ENCODE measurements around the gene TEFM. TPM values are rescaled to one million over a fixed set of nuclear protein-coding genes. Genes with fewer than 3 reads are reported as not detected.

The TEFM gene
- total and polyA plus RNA-seq, 2 donors (not counting 3 experiments of a cell fraction or from before 2014, with no cell fraction given), result 4.8 to 12.7 TPM

DNA sequence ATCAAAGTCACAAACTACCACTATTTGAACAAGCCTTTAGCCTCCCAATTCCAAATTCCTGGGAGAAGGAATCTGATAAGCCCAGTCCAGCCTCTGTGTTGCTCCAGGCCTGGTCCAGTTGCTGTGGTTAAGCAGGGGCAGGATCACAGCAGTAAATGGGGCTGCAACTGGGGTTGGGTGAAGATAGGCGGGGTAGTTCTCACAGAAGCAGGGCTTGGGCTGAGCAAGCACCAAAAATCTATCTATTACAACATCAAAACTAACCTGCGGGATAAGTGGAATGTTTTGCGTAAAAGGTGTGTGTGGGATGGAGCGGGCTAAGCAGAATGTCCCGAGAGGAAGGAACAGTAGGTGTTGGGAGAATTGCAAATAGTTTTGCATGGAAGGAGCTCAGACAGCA, 41.8 kb upstream of the TEFM start:
- Histone ChIP-seq H3K4me3 (replicated peaks in 1 of 3; ENCODE audit: insufficient read depth in 1 of 3, low read depth in 1 of 3, low read length in 3 of 3) (no peak overlapping the region), H4K20me1 (replicated peaks; ENCODE audit: control insufficient read depth, extremely low read depth, insufficient read depth, low read length) (no peaks in the 10 kb centered on the region), H3K4me2 (ENCODE audit: insufficient read depth, low read length) (no peak overlapping the region), H3K9ac (replicated peaks; ENCODE audit: extremely low read depth, insufficient read depth, low read length) (no peak overlapping the region), H3K27me3 (ENCODE audit: control insufficient read depth in 2 of 2, insufficient read depth in 2 of 2, low read length in 2 of 2) (no peaks in the 10 kb centered on the region), H3K9me1 (replicated peaks; ENCODE audit: control insufficient read depth, extremely low read depth, insufficient read depth, low read length) (no peaks in the 10 kb centered on the region), H3K9me3 (replicated peaks; ENCODE audit: control insufficient read depth, insufficient read depth, low read length) (no peaks in the 10 kb centered on the region), H3K4me1 (ENCODE audit: control insufficient read depth, extremely low read depth, insufficient read depth, low read length) (no peaks in the 10 kb centered on the region), H3K27ac (ENCODE audit: insufficient read depth, low read depth, low read length) (no peak overlapping the region), H2AFZ (ENCODE audit: low read depth, low read length) (no peak overlapping the region), H3K36me3 (ENCODE audit: control insufficient read depth in 2 of 2, extremely low read depth in 1 of 2, insufficient read depth in 2 of 2, low read length in 2 of 2) (no peaks in the 10 kb centered on the region), H3K79me2 (ENCODE audit: control insufficient read depth, insufficient read depth, low read length) (no peaks in the 10 kb centered on the region)
- DNase-seq (ENCODE audit: low read depth, low spot score) (no peak), FAIRE-seq (no peak)
- BruUV-seq (replicated peaks), result no TSS peak
- dilution Hi-C loops (cut with MboI; ENCODE audit: extremely low pct_ligation_motif_present, low sequenced_read_pairs) (no loop called here), intact Hi-C loops (cut with micrococcal nuclease) (no loop called here)
- POLR2A ChIA-PET, result no interaction called here
- CTCF ChIA-PET, result no interaction called here
- TF ChIP-seq, protein P1, sequence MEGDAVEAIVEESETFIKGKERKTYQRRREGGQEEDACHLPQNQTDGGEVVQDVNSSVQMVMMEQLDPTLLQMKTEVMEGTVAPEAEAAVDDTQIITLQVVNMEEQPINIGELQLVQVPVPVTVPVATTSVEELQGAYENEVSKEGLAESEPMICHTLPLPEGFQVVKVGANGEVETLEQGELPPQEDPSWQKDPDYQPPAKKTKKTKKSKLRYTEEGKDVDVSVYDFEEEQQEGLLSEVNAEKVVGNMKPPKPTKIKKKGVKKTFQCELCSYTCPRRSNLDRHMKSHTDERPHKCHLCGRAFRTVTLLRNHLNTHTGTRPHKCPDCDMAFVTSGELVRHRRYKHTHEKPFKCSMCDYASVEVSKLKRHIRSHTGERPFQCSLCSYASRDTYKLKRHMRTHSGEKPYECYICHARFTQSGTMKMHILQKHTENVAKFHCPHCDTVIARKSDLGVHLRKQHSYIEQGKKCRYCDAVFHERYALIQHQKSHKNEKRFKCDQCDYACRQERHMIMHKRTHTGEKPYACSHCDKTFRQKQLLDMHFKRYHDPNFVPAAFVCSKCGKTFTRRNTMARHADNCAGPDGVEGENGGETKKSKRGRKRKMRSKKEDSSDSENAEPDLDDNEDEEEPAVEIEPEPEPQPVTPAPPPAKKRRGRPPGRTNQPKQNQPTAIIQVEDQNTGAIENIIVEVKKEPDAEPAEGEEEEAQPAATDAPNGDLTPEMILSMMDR (IDR thresholded peaks at IDR 0.05; ENCODE audit: extremely low read depth in 1 of 2, insufficient read depth in 1 of 2, low read depth in 1 of 2, low read length in 2 of 2), result no peak
- TF ChIP-seq GATA2 (IDR thresholded peaks at IDR 0.05; ENCODE audit: insufficient read depth, insufficient read length, low read depth, low read length), result no peak
- TF ChIP-seq EZH2 (IDR thresholded peaks at IDR 0.05; ENCODE audit: borderline replicate concordance, low read depth, low read length, severe bottlenecking), result no peak
- no peak for TF ChIP-seq MYC (IDR thresholded peaks at IDR 0.05; ENCODE audit: low read depth, low read length)

- TF ChIP-seq, protein P1 (IDR thresholded peaks at IDR 0.05; ENCODE audit: extremely low read depth in 1 of 2, insufficient read depth in 1 of 2, low read depth in 1 of 2, low read length in 2 of 2), result no peak
- no peak for TF ChIP-seq GATA2 (IDR thresholded peaks at IDR 0.05; ENCODE audit: insufficient read depth, insufficient read length, low read depth, low read length)
- TF ChIP-seq POLR2AphosphoS5 (IDR thresholded peaks at IDR 0.05; ENCODE audit: insufficient read depth, low read depth, low read length), result no peak
- no peak for TF ChIP-seq POLR2A (IDR thresholded peaks at IDR 0.05; ENCODE audit: low read depth, low read length)
- no peak for TF ChIP-seq FOS (IDR thresholded peaks at IDR 0.05; ENCODE audit: borderline replicate concordance, insufficient read depth, low read length)
- TF ChIP-seq, protein P2, sequence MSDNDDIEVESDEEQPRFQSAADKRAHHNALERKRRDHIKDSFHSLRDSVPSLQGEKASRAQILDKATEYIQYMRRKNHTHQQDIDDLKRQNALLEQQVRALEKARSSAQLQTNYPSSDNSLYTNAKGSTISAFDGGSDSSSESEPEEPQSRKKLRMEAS (IDR thresholded peaks at IDR 0.05; ENCODE audit: insufficient read depth, insufficient read length), result no peak
- no peak for TF ChIP-seq MYC (IDR thresholded peaks at IDR 0.05; ENCODE audit: low read depth, low read length)
- no peak for TF ChIP-seq JUN (IDR thresholded peaks at IDR 0.05; ENCODE audit: borderline replicate concordance, insufficient read depth, insufficient read length, low read depth)
- TF ChIP-seq EZH2 (IDR thresholded peaks at IDR 0.05; ENCODE audit: borderline replicate concordance, low read depth, low read length, severe bottlenecking), result no peak
- ChIA-PET CTCF (no interaction called here), POLR2A (no interaction called here)
- no peak overlapping the region for H3K9ac ChIP-seq (replicated peaks; ENCODE audit: extremely low read depth, insufficient read depth, low read length)
- no peaks in the 10 kb centered on the region for H3K79me2 ChIP-seq (ENCODE audit: control insufficient read depth, insufficient read depth, low read length)
- no peaks in the 10 kb centered on the region for H3K9me3 ChIP-seq (replicated peaks; ENCODE audit: control insufficient read depth, insufficient read depth, low read length)
- H3K36me3 ChIP-seq (ENCODE audit: control insufficient read depth in 2 of 2, extremely low read depth in 1 of 2, insufficient read depth in 2 of 2, low read length in 2 of 2), result no peaks in the 10 kb centered on the region
- dilution Hi-C loops (cut with MboI; ENCODE audit: extremely low pct_ligation_motif_present, low sequenced_read_pairs), result no loop called here
- no peaks in the 10 kb centered on the region for H4K20me1 ChIP-seq (replicated peaks; ENCODE audit: control insufficient read depth, extremely low read depth, insufficient read depth, low read length)
- DNase-seq (ENCODE audit: low read depth, low spot score), result no peak
- H2AFZ ChIP-seq (ENCODE audit: low read depth, low read length), result no peak overlapping the region
- no peaks in the 10 kb centered on the region for H3K9me1 ChIP-seq (replicated peaks; ENCODE audit: control insufficient read depth, extremely low read depth, insufficient read depth, low read length)
- FAIRE-seq, result no peak
- H3K27me3 ChIP-seq (ENCODE audit: control insufficient read depth in 2 of 2, insufficient read depth in 2 of 2, low read length in 2 of 2), result peaks cover 0 to 10% of the 10 kb centered on the region in 2 experiments
- no peaks in the 10 kb centered on the region for H3K4me1 ChIP-seq (ENCODE audit: control insufficient read depth, extremely low read depth, insufficient read depth, low read length)
- H3K27ac ChIP-seq (ENCODE audit: insufficient read depth, low read depth, low read length), result no peak overlapping the region
- H3K4me3 ChIP-seq (replicated peaks in 1 of 3; ENCODE audit: insufficient read depth in 1 of 3, low read depth in 1 of 3, low read length in 3 of 3), result no peak overlapping the region
- intact Hi-C loops (cut with micrococcal nuclease), result no loop called here
- no TSS peak for BruUV-seq (replicated peaks)
- H3K4me2 ChIP-seq (ENCODE audit: insufficient read depth, low read length), result no peak overlapping the region
Observed at GRCh38 chr17:30942308-30943079, 36.5 kb upstream of the TEFM start.

All from endothelial cell of umbilical vein (primary cell).